Subcutaneous adipose tissue (tissue), 4 donors: ENCODE results near the gene EMX1. TPM values are rescaled to one million over a fixed set of nuclear protein-coding genes. Genes with fewer than 3 reads are reported as not detected.

ENCODE experiments used
- CTCF ChIP-seq: fragments of 450-650 bp; IDR thresholded peaks from one replicate; pipeline ENCODE4 v1.5.1; 2016; ENCODE audit warnings: low read depth, mild to moderate bottlenecking, control low read depth, antibody characterized with exemption, moderate library complexity
- total RNA-seq, 4 donors: library from RNA; depleted of rRNA; stranded (reverse); fragments of >200 nt; gene quantifications; one replicate each; pipeline ENCODE4 v1.1.0, GENCODE V29; 2016

Gene EMX1
- total RNA-seq, 4 donors from 2014 or later = not detected

- TF ChIP-seq CTCF = no peak
These were observed 11.7 kb downstream of the EMX1 start for GRCh38 chr2:72929010-72929409.

GRCh38 chr2:72931280-72931910, 14.1 kb downstream of the EMX1 start:
- TF ChIP-seq CTCF = no peak

- no peak for TF ChIP-seq CTCF
These were observed 14.9 kb downstream of the EMX1 start for GRCh38 chr2:72932045-72932740.

GRCh38 chr2:72932805-72933204, 15.5 kb downstream of the EMX1 start:
- TF ChIP-seq CTCF = no peak

GRCh38 chr2:72933207-72933606, 15.9 kb downstream of the EMX1 start:
- no peak for TF ChIP-seq CTCF

- no peak for TF ChIP-seq CTCF
These were observed 16.4 kb downstream of the EMX1 start for GRCh38 chr2:72933646-72934151.
